CD4-positive, alpha-beta T cell treated with Interferon gamma for 1 hour (primary cell): Measurements from ENCODE around the gene GPANK1.

ENCODE experiments used
- DNase-seq: peaks from one replicate; pipeline ENCODE4 v3.0.0-alpha.2; 2020

The GPANK1 gene

GRCh38 chr6:31614684-31615578 is 49.9 kb downstream of the GPANK1 start, which contains the start of gene AIF1:
Gene AIF1 (plus strand): TSS chr6:31615234. CDS start chr6:31615330, 96 bp downstream.
- peak; percentile 27 for DNase-seq

DNA sequence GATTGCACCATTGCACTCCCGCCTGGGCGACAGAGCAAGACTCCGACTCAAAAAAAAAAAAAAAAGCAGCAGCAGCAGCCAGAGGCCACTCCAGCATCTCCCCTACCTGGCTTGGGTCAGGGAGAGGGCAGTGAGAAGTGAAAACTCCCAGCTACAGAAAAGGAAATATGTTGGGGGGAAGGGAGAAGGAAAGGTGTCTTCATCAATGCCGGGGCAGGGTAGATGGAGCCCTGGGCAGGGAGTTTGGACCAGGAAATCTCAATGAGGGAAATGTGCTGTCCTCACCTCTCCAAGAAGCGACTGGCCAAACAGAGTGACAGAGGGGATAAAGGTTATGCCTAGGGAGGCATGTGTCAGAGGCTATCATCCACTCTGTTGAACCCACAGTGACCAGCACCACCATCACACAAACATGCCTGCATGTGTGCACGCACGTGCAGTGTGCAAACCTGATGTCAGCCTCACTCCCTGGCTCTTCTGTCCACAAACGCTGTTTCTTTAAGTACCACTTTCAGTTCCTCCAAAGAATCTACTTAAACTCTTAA is 50.6 kb downstream of the GPANK1 start:
- DNase-seq: peak; percentile 34
